Stimulated activated naive CD4-positive, alpha-beta T cell treated with Interleukin-2 at 50 U/mL for 16 hours (primary cell): Measurements from ENCODE around the gene COL25A1.

ENCODE experiments used
- DNase-seq: peaks from one replicate; lab custom pipeline; 2025; lab: John Stamatoyannopoulos, UW

Gene COL25A1

DNA sequence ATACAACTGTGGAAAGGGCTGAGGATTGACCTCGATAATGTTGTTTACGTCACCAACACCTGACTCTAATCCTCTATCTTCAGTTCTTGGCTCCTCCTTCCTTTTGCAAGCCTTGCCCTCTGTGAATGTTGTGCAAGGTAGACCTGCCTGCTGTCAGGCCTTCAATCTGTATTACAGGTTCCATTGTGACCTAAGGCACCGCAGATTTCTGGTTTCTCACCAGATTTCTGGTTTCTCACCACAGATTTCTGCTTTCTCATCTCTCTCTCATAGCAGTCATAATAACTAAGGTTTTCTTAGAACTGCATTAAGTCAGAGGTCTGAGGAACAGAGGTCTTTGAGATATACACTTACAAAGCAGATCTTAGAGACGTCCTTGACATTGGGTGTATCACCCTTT, 488.1 kb downstream of the COL25A1 start:
- no peak for DNase-seq

DNA sequence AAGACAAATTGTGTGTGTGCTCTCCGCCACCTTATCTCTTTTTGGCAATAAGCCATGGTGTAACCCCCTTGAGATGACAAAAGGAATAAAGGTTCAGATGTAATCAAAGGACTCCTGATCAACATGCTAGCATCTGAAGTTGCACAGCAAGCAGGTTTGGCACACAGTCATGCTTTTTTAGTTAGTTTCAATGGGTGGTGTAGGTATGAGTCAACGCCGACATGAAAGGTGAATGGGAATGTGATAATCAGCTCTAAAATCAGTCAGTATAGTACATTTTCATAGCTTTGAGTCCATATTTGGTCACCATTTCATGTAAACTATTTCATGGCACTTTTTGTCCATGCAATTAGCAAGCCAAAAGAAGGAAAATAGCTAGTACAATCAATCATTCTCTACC, 489.2 kb downstream of the COL25A1 start:
- DNase-seq, result no peak

DNA sequence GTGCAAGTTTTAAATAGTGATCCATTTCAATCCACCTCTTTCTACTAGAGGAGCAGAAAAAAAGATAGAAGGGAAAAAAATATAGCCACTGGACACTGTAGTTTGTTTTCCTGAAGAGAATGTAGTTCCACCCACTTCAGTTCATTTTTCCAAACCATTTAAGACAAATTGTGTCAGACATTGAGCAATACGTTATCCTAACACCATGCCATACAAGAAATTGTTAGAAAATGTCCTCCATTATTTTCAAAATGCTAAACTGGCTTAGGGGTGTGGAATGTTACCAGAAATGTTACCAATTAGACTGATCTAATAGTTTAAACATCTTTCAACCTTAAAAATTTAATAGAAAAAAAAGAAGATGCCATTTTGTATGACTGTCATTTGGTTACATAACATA, 491.0 kb downstream of the COL25A1 start:
- DNase-seq, result no peak

DNA sequence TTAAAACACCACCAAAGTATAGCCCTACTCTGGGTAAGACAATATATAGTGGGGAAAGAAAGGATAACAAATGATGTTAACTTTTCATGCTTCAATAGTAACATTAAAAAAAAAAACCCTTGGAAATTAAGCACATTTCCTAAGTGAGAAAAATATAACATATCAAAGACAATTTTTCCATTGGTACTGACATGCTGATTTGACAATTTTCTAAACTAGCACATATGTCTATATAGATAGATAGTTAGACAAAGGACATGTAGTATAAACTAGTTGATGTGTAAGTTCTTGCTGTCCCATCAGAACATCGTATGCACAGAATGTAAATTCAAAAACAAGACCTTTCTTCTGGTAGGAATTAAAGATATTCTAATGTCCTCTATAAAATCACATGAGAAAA, 492.4 kb downstream of the COL25A1 start:
- no peak for DNase-seq

DNA sequence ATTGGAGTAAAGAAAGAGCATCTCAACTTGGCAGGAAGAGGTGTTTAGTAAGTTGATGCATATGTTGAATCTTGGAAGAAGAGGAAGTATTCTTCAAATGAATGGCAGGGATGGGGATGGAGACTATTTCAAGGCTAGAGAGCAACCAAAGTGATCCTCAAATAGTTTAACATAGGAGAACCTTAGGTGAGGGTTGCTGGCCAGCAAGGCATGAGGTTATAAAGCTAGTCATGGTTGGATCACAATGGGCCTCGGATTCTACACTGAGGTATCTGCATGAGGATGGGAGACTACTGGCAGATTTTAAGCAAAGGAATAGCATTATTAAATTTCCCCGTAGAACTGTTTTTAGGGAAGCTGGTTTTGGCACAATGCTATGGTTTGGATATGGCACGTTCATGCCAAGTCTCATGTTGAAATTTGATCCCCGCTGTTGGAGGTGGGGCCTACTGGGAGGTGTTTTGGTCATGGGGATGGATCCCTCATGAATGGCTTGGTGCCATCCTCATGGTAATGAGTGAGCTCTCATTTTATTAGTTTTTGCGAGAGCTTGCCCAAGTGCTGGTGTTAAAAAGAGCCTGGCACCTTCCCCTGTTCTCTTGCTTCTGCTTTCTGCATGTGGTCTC, 497.7 kb downstream of the COL25A1 start:
- DNase-seq, result no peak

DNA sequence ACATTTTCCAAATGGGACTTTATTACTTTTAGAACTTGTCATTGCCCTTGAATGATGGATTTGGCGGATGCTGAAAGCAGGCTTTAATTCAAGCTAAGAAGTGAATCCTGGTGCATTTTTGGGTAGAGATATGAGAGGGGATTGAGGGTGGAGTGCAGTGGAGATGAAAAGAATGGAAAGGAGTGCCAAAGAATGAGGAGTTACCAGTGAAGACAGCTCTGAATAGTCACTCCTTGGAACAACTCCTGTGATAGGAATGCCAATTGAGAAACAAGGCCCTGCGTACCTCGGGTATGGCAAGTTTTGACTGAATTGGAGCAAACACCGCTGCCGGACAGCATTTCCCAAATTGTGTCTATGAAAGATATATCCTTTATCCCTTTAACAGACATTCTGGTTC, 503.2 kb downstream of the COL25A1 start:
- DNase-seq, result no peak

DNA sequence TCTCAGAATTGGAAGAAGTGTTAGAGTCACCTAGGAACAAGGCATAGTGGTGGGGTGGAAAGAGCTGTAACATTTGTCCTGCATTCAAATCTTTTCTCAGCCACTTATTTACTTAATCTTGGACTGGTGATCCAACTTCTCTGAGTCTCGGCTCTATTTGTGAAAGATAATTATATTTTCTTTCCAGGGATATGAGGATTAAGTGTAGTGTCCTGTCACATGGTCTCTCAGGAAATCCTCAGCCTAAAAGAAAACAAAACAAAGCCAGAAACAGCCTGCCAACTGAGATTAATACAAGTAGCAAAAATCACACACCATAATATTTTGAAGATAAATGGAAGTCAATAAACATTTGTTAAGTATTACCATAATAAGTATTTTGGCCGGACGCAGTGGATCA, 506.3 kb downstream of the COL25A1 start:
- no peak for DNase-seq

DNA sequence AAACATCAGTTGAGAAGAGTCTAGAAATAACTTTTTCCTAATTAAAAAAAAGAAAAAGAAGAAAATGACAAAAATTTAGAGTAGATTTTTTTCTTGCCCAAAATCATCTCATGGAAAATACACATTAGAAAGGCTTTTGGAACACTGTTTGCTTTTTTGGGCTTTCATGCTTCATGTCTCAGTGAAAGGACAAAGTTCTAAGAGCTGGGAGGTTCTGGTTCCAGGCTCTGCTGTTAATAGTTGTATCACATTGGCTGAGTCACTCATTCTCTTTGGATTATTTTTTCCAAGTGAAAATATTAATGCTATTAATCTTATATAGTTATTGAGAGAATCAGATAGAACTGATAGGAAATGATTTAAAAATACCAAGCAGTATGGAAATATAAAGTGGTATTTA, 506.7 kb downstream of the COL25A1 start:
- DNase-seq, result no peak

DNA sequence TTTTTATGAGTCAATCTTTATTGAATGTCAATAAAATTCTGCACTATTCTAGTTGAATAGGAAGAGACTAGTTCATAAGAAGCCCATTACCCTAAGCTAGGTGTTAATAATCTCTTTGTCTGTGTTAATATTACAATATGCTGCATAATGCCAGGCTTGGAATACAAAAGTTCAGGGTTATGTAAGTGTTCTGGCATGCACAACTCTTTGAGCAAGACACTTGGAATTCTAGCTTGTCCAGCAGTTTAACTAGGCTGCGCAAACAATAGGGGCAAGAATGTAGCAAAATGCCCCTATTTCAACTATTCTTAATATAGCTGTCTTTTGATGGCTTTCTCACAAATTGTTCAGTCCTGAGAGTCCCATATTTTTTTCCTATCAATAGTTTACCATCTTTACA, 508.3 kb downstream of the COL25A1 start:
- no peak for DNase-seq

DNA sequence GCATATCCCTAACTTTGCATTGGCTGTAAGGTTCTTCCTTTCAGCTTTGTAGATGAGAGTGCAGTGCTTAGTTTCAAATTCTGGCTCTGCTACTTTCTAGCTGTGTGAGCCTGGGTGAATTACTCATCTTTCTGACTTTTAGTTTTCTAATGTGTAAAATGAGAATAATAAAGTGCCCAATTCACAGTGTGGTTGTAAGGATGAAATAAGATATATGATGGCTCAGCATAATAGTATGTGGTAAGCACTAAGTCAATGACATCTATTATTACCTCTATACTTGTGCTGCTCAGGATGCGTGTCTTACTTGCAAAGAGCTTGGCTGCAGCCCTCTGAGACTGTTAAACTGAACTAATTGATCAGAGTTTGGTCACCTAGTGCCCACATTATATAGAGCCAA, 509.0 kb downstream of the COL25A1 start:
- DNase-seq, result no peak

DNA sequence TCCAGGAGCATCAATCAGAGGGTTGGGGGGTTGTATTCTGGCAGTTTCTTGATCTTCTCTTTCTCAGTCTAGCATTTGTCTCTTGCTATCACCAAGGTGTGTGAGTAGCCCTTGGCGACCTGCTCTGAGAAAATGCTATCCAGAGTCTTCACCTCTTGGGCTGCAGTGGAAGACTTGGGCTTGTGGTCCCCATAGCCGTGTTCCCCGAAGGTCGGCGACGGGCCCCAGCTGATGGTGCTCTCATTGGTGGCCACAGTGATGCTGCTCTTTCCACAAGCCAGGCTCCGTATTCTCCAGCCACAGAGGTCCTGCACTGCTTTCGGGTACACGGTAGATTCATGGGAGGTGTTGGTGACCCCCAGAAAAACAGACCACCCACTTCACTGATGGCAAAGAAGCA, 513.7 kb downstream of the COL25A1 start:
- no peak for DNase-seq

DNA sequence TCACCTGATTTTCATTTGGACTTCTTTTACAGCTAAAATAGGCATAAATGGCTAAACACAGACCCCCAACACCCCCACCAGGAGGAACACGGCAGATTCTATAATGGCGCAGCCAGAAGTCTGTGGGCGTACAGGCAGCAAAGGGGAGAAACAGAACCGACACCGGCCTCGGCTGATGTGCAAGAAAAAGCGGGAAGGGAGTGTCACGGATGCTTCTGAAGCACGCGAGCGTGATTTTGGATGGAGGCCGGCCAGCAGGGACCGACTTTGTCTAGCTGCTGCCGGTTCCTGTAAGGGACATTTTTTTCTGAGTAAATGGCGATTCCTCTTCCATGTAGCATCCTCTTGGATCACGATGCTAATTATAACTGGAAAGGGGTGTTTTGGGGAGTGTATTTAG, 514.7 kb downstream of the COL25A1 start:
- DNase-seq, result no peak

DNA sequence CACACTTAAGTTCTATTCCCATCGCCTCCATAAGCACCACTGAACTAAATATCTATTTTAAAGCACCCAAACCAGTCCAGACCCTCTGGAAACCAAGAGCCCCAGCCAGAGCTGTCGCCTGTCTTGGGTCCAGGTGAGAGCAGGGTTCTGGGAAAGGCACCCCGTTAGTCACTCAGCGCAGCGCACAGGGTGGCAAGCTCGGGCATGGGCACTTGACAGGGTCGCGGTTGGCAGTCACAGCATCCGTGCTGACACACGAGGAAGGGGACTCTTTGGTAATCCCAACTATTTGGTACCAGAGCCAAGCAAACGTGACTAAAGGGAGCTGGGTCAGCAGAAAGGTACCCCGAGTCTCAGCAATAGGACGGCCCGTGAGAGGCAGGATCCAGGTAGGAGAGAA, 515.4 kb downstream of the COL25A1 start:
- no peak for DNase-seq

DNA sequence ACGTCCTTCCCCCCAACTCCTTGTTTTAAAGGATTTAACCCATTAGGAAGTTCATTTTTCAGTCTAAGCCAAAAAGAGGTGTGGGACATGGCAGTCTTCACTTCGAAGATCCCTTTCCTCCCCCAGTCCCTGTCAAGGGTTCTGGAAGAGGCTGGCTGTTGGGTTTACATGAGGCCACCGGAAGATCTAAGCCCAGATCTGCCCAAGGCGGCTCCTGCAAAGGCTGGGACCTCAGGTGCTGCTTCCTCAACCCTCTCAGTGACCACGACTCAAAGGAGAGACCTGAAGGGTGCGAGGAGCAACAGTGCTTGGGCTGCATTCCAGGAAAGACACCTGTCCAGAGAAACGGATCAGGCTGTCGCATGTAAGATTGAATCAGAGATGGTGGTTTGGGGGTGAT, 516.1 kb downstream of the COL25A1 start:
- no peak for DNase-seq

DNA sequence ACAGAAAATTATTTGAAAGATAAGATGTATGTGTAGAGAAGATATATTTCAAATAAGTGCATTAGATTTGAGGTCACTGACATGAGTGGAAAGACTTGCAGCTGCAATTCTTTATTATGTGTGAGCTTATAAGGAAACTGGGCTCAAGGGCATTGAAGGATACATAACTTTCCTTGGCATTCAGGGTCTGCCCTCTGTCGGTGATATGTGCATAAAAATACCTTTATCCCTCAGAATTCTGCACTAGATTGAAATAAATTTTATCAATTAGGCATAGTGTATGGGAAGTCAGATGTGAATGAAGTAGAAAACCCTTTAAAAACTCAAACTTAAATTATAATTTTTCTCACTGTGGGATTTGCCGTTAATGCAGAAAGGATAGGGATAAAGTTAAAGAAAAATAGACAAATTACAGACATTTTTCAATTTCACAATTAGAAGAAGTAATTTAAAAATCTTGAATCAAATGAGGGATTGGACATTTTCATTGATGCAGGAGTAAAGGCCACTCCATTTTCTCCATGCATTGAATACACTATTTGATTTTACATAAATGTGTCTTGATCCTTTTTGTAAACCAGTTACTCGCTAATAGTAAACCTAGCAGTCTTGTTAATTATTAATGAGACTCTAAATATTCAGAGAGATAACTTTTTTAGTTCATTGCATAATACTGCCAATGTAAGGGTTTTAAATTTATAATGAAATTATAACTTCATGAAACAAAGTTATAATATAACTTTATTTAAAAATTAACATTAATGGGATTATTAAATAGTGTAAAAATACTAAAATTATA, 518.6 kb downstream of the COL25A1 start:
- no peak for DNase-seq

DNA sequence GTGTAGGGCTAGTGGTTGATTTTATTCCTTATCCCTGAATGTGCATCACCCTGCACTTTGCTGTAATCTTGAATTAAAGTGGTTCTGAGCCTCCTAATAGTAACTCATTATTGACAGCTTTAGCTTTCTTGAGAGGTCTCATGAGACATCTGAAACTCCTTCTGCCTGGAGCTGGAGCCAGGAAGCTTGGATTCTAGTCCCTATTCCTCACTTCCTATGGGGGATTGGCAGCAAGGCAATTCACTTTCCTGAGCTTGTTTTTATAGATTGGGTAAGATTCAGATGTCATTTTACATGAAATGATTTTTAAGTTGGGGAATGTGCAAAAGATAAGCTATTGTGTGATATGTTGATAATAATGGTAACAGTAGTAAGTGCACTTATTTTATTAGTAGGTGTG, 522.5 kb downstream of the COL25A1 start:
- DNase-seq, result no peak

DNA sequence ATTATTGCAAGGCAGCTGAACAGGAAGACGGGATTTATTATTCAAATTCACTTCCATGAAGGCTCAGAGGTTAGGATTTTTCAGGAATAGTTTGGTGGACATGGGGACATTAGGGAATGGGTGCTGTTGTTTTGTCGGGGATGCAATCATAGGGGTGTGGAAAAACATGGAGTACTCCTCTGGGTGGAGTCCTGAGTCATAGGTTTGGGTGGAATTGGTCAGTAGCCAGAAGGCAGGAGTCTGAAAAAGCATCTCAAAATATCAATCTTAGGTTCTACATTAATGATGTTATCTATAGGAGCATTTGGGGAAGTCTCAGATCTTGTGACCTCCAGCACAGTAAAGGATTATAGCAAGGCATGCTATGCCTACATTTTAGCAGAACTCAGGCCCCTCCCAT, 525.1 kb downstream of the COL25A1 start:
- no peak for DNase-seq

DNA sequence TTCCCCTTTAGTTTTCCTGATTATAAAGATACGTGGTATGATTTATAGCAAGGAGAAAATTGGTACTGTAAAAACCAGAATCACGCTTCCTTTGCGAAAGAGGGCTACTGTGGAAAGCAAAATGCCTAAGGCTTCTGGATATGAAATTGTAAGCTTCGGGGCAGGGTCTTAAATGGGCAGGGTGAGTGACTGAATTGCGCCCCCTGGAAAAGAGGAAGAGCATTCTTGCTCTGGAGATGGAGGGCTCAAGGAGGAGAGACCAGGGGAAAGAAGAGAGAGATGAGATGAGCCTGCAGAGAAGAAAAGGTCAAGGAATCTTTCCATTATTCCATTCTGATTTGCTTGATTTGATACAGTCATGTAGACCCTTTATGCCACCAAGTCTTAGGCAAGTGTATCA, 526.5 kb downstream of the COL25A1 start:
- no peak for DNase-seq

DNA sequence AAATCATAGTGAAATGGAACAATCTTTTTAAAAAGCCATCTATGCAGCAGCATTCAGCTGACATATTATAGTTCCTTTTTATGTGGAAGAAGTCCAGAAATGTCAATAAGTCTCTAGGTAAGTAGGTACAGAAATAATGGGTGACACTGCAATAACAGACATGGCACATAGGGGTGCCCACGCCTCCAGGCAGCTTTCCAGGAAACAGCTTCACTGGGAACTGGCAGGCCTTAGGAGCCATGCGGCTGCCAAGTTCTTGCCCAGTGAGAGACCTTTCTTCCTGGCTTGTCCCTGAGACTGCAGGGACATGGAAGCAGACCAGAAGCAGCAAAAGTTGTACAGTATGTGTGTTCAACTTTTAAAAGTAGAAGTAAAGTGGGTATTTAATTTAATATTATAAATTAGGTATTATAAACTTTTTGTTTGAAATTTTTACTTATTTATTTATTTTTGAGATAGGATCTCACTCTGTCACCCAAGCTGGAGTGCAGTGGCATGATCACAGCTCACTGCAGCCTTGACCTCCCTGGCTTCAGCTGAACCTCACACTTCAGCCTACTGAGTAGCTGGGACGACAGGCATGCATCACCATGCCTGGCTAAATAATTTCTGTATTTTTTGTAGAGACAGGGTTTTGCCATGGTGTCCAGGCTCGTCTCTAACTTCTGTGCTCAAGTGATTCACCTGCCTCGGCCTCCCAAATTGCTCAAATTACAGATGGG, 527.5 kb downstream of the COL25A1 start:
- DNase-seq, result no peak

DNA sequence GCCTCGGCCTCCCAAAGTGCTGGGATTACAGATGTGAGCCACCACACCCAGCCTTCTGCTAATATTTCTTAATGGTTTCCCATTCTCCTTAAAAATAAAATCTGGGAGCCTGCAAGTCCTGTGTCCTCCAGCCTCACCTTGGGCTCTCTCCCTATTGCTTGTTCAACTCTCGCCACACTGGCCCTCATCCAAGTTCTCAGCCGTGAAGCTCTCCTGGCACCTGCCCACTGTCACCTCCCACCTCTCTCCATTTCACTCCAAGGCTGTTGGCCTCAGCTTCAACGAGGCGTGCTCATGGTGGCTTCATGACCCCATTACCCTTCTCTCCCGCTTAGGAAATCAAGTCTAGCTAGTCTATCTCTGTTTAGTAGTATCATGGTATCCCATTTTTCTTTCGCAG, 530.1 kb downstream of the COL25A1 start:
- DNase-seq, result no peak

DNA sequence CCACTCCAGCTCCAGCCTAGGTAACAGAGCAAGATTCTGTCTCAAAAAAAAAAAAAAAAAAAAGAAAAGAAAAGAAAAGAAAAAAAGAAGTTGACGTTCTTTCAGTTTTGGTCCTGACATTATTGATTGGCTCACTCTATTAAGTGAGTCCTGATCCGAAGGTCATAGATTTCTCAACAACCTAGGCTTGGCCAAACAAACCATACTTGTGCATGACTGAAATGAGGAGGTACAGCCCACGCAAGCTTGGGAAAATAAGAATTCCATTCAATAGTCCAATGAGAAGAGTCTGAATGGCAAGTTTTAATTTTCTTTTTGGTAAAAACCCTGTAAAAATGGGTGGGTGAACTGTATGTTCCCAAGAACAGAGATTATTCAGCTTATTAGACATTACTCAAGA, 536.4 kb downstream of the COL25A1 start:
- DNase-seq, result no peak

DNA sequence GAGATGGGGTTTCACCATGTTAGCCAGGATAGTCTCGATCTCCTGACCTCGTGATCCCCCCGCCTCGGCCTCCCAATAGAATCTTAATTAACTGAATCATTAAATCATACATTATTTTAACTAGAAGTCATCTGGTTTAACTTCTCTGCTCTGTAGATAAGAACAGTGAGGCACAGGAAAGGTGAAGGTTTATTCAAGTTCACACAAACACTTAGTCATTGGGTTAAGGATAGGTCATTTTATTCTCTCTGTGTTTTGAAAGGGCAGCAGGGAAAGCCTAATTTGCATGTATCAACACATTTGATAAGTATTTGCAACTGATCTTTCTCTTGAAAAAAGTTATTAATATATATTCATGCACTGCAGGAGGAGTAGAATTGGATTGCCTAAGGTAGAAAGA, 538.5 kb downstream of the COL25A1 start:
- no peak for DNase-seq

DNA sequence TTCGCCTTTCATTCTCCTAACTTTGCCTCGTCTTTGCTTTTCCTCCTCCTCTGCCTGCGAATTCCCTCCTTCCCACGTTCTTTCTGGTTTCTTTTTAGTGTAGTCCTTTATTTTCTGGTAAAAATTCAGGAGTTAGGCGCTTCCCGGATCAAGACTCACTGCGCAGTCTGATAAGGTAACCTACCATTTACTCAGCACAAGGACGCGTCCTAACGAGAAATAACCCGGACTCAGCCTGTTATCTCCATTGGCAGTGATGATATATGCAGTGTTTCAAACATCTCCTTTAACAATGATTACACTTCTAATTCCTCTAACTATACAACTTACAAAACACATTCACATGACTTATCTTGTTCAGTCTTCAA, 539.2 kb downstream of the COL25A1 start:
- no peak for DNase-seq
